Measurements from ENCODE around the gene GPR65.

The GPR65 gene, protein sequence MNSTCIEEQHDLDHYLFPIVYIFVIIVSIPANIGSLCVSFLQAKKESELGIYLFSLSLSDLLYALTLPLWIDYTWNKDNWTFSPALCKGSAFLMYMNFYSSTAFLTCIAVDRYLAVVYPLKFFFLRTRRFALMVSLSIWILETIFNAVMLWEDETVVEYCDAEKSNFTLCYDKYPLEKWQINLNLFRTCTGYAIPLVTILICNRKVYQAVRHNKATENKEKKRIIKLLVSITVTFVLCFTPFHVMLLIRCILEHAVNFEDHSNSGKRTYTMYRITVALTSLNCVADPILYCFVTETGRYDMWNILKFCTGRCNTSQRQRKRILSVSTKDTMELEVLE

DNA sequence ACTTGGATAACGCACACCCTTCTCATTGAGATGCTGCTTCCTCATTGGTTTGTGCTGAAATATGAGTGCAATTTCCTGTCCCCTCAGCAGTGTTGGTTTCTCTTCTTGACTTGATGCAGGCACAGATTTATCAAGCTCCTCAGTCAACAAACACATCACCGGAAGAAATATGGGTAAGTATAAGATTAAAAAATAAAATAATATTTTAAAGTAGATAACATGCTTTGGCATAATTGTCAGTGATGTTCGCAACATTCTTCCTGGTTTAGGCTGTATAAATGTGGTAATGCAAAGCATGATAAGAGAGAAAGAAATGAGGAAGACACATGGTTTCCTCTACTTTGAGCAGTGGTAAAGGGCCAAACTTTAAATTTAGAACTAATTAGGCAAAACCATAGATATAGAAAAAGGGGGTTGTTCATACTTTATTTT, at the start of gene GPR65:
GPR65 (plus strand) TSS at position 86 of the 432 bp plus-strand sequence. CDS start 5,713 bp downstream, outside the sequence.
- peak; percentile 46 for DNase-seq

DNA sequence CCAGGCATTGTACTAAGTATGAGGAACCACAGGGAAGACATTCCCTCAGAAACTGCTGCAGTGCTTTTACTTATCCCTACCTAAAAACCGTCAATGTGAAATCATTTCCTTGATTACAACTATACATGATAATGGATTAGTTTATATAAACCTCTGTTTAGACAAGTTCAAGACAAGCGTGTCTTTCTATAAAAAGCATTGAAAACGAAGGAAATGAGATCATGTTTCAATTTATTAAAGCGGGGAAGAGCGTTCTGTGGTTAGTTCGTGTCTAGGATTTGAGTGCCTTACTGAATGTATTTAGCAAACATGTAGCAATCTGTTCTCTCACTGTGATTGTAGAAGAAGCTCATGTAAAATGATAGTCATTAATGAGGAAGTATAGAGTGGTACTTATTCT, 49.4 kb upstream of the GPR65 start:
- no peak for DNase-seq

DNA sequence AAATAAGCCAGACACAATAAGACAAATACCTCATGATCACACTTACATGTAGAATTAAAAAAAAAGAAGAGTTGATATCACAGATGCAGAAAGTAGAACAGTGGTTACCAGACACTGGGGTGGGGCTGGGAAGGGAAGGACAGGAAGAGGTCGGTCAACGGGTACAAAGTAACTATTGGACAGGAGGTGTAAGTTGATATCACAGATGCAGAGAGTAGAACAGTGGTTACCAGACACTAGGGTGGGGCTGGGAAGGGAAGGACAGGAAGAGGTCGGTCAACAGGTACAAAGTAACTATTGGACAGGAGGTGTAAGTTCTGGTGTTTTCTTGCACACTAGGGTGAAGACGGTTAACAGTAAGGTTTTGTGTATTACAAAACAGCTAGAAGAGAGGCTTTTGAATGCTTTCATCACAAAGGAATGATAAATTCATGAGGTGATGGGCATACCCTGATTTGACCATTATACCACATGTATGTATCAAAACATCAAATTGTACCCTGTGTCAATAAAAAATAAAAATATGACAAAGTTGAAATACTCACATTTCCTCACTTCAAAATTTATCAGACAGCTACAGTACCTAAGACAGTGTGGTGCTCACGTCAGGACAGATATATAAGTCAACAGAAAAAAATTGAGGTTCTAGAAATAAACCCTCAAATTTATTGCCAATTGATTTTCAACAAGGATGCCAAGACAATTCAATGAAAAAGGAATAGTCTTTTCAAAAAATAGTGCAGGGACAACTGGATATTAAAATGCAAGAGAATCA, 44.7 kb upstream of the GPR65 start:
- DNase-seq = no peak

DNA sequence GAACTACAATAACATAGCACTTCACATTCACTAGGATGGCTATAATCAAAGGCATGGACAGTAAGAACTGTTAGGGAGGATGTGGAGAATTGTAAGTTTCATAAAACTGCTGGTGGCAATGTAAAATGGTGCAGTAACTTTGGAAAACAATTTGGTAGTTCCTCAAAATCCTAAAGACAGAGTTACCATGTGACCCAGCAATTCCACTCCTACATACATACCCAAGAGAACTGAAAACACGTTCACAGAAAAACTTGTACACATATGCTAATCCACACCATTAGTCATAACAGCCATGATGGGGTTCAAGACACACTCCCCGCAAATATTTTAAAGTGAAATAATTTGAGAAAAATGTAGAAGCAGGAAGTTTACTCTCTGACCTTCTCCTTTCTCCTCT, 43.7 kb upstream of the GPR65 start:
- DNase-seq = no peak

DNA sequence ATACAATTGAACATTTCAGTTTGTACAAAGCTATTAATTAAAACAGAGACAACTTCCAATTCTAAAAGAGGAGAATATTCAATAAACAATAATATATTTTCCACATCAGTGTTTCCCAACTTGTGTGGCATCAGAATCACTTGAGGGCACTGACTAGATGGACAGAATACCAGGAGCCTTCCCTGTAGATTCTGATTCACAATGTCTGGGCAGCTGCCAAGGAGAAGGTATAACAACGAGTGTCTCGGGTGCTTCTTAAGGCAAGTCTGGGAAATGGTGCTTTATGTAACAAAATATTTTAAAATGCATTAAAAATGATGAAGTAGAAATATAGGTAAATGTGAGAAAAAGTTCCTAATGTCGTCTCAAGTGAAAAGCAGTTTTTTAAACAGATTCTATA, 38.1 kb upstream of the GPR65 start:
- no peak for DNase-seq

DNA sequence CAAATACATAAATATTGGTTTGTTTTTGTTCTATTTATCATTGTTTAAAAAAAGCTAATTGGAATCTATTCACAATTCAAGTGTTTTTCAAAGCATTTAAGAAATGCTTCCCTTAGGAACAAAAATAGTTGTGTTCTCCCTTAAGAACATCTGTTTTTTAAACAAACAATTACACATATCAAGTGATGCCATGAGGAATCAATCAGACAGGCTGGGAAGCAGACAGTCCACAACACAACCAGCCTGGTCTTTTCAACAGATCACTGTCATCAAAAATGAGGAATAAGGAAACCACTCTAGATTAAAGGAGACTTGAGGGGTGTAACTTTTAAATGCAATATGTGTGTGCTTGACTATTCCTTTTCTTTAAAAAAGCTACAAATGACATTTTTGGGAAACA, 37.4 kb upstream of the GPR65 start:
- DNase-seq = no peak

DNA sequence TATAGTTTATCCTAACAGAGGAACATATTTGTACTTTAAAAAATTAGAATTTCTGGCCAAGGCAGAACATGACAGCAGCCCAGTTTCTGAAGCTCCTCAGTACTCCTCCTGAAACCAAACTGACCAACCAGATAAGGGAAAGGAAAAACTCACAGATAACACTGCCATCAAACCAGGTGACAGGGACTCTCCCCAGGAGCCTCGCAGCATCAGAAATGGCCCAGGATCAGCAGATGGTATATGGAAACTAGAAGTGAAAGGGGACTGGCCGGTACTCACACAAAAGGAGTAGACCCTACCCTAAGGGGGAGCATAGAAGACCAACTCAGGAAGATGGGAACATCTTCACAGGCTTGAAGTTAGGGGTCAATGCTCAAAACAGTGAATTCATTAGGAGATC, 33.9 kb upstream of the GPR65 start:
- no peak for DNase-seq

DNA sequence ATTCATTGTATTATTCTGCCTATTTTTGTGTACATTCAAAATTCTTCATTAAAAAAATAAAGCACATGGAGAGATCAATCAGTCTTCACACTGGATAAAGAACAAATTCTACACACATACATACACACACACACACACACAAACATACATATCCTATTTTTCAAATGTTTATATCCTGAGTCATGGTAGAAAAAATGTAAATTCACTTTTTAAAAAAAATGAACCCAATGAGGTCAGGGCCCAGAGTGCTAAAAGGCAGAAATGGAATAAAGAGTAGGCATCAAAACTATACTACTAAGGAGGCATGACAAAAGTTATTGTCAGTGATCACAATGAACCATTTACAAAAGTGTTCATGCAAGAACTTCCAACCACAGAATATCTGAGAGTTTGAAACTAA, 29.3 kb upstream of the GPR65 start:
- no peak for DNase-seq

DNA sequence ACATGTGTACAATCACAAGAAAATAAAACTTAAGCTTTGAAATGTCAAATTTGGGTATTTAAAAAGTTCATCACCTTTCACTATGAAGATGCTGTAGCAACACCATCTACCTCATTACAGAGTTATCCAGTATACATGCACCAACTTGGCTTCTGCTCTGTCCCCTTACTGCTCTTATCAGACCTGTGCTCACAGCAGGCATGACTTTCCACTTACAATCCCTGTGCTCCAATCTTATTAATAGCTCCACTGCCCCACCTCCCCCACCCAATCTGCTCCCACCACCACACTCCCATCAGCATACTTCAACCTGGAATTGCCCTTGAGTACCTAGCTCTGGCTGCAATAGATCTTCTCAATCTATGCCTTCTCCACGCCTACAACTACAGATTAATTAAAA, 25.2 kb upstream of the GPR65 start:
- no peak for DNase-seq

DNA sequence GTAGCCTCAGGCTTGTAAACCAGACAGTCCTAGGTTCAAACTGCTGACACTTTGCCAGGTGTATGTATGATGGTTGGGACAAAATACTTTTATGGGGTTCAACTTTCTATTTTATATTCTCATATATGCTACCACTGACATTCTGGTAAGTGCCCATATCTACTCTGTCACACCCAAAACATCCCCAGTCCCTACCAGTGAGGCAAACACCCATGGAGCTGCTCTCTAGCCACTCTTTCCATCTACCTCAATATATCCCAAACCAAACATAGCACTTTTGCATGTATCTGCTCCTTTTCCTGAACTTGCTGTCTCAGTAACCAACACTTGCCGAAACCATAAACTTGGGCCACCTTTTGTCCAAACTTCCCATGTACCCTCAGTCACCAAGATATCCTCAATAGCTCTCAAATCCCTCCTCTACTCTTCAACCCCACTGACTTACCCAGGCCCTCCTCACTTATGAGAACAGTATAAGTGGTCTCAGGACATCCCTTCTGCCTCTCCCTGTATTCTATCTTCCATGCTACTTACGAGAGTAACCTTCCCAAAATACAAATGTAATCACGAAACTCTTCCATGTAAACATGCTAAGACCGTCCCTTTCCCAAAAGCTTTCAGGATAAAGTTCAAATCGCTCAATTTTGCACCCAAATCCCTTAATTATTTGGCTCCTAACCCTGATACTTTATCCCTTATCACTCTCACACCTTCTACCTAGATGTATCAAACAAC, 15.5 kb upstream of the GPR65 start:
- no peak for DNase-seq

DNA sequence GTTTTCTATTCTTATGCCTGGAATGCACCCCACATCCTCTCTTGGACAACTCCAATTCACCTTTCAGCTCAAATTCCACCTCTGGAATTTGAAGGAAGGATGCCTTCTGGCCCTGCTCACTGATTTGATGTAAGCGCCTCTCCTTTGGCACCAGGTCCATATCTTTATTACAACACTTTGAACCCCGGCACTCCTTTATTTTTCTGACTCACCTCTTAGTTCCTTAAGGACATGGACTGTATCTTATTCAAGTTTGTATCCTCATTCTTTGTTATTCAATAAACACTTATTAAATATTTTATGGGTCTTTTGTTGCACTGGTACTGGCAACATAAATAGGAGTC, 15.0 kb upstream of the GPR65 start:
- DNase-seq = no peak

DNA sequence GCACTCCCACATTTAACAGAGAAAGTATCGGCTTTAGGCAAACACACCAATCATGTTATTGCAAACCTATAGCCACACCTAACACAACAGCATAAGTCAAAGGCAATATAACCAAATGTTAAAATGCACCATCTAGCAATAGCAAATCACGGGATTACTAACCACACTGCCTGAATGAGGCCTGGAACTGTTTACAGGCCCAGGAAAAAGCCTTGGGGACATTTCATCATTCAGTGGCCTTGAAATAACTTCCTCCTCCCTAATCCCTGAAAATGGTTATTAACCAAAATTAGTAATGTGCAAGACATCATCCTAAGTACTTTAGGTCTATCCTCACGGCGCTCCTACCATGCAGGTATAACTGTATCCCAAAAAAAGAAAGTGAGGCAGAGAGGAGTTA, 14.3 kb upstream of the GPR65 start:
- no peak for DNase-seq

DNA sequence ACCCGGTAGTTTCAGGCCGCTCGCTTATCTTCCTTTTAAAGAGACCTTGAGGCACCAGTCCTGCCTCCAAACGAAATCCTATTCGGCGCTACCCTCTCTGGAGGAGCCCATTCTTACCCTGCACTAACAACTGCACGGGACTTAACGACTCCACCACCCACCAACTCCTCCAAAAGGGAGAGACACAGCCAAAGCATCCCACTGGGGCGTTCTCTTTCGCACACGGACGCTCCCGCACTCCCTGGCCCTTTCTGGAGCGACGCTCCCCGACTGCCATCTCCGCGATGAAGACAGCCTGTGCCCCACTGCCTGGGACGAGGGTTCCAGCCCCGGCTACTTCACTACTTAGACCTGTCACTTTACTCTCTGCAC, 12.6 kb upstream of the GPR65 start:
- DNase-seq = no peak

DNA sequence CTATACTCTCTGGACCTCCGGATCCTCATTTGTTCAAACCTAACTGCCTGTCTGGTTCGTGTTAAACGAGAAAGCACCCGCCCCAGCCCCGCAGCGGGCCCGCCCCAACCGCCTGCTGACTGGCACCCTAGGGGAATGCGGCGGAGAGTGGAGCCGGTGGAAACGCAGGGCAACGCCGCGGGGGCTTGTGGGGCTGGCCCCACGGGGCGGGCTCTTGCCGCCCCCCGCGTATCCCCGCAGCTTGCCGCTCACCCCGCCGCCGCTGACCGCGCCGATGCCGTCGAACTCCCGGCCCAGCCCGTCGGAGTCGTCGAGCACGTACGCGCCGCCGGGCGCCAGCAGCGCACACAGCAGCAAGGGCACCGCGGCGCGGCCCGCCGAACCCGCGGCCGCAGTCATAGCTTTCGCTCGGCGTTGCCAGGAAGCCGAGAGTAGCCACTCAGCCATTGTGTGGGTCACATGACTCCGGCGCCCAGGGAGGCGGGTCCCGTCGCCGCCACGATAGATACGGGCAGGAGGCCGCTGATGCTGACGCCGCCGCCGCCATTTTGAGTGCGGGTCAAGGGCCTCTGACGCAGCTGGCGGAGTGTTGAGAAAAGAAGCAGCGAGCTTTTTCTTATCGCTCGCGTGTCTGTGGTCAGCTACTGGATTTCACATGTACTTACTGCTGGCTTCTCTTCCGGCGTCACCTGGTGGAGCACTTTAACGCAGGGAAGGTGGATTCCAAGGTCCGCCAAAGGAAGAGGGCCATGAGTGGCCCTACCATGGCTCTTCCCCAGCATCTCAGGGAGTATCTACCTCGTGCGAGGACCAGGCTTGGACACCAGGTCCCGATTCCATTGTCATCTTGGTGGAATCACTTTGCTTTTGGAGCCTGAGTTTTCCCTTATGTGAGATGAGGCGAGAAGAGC, 12.0 kb upstream of the GPR65 start, which contains the start of gene GALC:
GALC (minus strand) TSS at position 465 of the 911 bp plus-strand sequence; CDS start at position 447, 18 bp downstream.
- peak; percentile 73 for DNase-seq

DNA sequence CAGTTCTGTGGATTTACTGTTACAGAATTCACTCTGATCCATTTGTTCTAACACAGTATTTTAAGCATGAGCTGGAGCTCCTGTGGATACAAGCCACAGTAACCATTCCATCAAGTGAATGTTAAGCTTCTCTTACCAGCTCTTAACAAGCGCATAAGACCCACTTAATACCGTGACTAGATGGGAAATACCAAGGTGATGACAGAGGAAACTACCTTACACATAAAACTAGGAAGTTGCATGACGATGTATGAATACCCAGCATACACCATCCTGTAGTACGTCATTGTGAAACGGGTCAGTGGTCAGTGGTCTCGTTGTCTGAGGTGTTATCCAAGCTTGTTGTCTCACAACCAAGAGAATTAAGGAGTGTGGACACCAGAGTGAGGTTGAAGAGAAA, 10.0 kb upstream of the GPR65 start:
- peak; percentile 55 for DNase-seq

DNA sequence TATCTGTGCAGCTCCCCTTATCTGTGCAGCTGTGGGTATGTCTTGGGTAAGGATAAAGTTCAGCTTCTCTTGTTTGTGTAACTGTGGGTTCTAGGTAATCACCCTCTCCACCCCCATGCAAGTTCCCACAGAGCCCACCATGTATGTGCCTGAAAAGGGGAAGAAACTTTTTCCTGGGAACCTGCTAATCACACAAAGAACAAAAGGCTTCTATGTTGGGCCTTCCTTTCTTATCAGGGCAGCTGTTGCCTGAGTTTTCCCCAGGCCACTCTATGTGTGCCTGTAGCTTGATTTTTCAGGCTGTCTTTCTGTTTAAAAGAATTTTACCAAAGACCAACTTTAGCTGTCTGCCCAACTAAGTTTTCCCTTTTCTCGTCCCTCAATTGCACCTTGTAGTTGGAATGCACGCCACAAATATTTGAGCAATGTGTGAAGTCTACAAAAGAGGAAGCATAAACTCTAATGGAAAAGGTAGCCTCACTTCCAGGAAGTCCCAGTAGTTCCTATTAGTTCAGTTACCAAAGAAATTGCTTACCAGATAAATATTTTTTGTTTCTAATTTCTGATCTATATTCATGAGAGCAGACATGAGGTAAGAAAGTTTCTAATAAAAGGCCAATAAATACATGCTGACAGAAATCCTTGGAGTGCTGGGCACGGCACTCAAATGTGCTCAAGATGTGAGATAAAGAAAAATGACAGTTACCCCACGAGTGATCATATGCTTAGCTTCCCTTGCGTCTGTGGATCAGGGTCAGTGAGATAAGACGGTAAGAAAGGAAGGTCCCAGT, 9.2 kb upstream of the GPR65 start:
- DNase-seq = peak; percentile 77

DNA sequence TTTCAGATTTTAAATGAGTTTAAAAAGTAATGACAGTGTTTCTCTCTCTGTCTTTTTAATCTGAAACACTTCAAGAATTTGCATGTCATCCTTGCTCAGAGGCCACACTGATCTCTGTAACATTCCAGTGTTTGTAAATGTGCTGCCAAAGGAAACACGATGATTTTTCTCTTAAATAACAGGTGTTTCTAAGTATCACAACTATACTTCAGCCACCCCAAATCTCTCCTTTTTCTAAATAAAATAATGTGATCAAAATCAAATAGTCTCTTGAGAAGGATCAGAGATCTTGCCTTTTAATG, 8.7 kb upstream of the GPR65 start:
- no peak for DNase-seq

DNA sequence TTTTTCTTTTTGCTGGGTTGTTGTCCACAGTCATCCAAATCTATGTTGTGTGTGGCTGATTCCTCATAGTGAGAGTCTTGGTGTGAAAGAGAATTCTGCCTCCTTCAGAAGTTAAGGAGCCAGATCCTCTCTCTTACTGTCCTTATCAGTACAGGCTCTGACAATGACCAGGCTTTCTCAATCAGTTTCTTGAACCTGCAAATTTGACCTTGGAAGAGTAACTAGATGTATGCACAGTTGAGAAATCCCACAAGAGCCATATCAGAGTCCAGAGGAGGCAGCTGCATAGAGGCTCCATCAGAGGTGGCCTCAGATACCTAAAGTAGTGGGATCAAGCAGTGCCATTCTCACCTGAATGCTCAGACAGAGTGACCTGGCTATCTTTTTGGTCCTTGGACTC, 6.5 kb upstream of the GPR65 start:
- DNase-seq = no peak

DNA sequence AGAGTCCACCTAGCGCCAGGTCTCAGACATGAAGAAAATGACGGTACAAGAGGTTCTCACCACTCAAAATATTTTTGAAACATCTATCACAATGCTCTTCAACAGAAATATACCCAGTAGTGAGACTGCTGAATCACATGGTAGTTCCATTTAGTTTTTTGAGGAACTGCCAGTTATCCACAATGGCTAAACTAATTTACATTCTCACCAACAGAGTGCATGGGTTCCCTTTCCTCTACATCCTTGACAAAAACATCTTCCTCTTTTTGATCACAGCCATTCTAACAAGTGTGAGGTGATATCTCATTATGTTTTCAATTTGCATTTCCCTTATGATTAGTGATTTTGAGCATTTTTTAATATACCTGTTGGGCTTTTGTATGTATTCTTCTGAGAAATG, 5.7 kb upstream of the GPR65 start:
- DNase-seq = peak; percentile 64

DNA sequence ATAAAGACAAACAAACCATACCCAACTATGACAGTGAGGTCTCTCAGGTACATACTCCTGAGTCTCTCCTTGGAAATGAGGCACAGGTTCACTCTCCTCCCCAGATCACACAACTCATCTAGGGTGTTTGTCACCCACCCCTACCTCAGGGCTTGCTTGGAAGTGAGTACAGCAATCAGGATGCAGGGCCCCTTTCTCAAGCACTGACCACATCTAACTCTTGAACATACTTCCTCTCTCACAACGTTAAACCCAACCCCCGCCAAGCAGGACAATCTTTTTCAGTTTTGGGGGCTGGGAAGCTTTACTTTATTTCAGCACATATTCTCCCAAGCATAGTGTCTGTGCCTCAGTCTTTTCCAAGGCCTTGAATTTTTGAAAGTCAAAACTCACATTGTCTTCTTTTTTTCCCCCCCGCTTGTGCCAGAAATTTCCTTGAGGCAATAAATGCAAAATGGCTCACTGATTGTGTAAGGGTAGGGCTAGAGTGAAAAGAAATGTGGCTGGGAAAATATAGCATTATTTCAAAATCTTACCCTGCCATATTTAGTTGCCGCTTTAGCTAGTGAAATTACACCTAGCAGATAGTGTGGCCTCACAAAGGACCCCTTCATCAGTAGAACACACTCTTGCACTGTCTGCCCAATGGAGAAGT, 2.4 kb upstream of the GPR65 start:
- peak; percentile 67 for DNase-seq

DNA sequence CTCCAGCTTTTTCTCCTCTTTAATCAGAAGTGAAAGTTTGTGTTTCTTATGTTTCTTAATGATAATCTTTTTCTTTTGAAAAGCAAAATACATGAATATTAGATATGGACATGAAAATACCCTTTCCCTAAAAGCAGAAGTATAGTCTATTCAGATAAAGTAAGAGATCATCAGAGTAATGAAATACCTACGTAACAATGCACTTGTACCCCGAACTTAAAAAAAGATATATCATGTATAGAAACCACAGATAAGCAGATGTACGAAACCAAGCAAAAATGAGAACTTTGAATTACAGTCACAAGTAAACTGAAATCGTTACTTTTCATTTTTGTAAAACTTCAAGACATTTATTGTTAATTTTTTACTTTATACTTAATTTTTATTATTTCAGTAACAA, 1.5 kb upstream of the GPR65 start:
- DNase-seq = peak; percentile 5
